Measurements from ENCODE around the gene CD164. TPM values are rescaled to one million over a fixed set of nuclear protein-coding genes. Genes with fewer than 3 reads are reported as not detected.
"Not testable (repeated sequence)": the region's sequence is repeated elsewhere in the genome, so short reads cannot be mapped to it uniquely, and the experiment has no call there.

CD164 gene
- total RNA-seq, 2 experiments from 2014 or later: 236 to 249 TPM

DNA sequence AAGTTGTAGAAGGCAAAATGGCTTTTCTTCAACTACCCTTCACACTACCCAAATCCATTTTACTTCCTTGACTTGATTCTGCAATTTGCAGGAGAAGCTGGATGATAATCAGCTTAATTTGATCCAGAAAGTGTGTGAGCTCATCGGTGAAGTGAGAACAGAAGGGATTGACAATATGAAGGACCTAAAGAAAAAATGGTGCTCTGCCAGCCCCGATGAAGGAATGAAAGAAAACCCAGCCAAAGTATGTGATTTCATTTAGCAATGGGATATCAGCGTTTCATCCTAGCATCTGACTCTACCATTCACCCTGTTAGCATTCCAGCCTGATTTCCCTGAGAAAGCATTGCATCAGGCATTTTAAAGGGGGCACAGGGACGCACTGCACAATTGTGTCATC lies 41.5 kb downstream of the CD164 start:
- no peaks in the 10 kb centered on the region for H3K9me3 Mint-ChIP-seq (ENCODE audit: insufficient read depth)
- no peaks in the 10 kb centered on the region for H3K27me3 Mint-ChIP-seq (ENCODE audit: low read depth)
- POLR2A ChIA-PET: no interaction called here
- H3K36me3 Mint-ChIP-seq (ENCODE audit: low read depth): no peaks in the 10 kb centered on the region
- ATAC-seq: no peak
- no peak overlapping the region for H3K4me3 Mint-ChIP-seq
- DNase-seq: no peak
- CTCF ChIA-PET: interaction anchor here (1.0 kb wide), 1 partner anchor 11 kb away, joined by 3 read pairs; no protein-coding TSS in a partner anchor
- no peaks in the 10 kb centered on the region for H3K4me1 Mint-ChIP-seq (ENCODE audit: low read depth)
- no peak overlapping the region for H3K27ac Mint-ChIP-seq

DNA sequence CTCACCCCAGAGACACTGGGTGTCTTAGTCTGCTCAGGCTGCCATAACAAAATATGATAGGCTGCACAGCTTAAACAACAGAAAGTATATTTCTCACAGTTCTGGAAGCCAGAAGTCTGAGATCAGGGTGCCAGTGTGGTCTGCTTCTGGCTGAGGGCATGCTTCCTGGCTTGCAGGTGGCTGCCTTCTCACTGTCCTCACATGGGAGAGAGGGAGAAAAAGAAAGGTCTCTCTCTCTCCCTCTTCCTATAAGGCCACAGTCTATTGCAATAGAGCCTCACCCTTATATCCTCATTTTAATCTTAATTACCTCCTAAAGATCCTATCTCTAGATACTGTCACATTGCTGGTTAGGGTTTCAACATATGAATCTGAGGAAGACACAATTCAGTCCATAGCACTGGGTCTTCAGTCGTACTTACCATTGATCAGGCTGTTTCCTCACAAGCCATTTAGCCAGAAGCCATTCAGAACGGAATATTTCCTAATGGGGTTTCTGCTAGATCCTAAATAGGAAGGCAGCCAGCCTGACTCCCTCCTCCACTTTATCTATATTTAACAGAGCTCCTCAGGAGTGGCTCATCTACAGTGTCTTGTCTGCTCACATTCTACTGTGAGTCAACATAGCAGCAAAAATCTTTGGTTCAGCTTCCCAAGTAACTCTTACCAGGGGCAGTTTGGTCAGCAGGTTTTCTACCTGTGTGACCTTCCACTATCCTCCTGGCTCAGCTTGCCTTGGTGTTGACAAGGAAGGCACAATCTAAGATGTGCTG lies 42.2 kb downstream of the CD164 start:
- DNase-seq (no peak), ATAC-seq (no peak)
- H3K4me3 Mint-ChIP-seq: no peak overlapping the region
- H3K9me3 Mint-ChIP-seq (ENCODE audit: insufficient read depth): no peaks in the 10 kb centered on the region
- ChIA-PET CTCF (interaction anchor here (1.0 kb wide), 1 partner anchor 12 kb away, joined by 3 read pairs; no protein-coding TSS in a partner anchor), POLR2A (interaction anchor here (0.8 kb wide), 1 partner anchor 10 kb away, joined by 3 read pairs; no protein-coding TSS in a partner anchor)
- H3K36me3 Mint-ChIP-seq (ENCODE audit: low read depth): no peaks in the 10 kb centered on the region
- no peaks in the 10 kb centered on the region for H3K27me3 Mint-ChIP-seq (ENCODE audit: low read depth)
- H3K27ac Mint-ChIP-seq: no peak overlapping the region
- H3K4me1 Mint-ChIP-seq (ENCODE audit: low read depth): no peaks in the 10 kb centered on the region

DNA sequence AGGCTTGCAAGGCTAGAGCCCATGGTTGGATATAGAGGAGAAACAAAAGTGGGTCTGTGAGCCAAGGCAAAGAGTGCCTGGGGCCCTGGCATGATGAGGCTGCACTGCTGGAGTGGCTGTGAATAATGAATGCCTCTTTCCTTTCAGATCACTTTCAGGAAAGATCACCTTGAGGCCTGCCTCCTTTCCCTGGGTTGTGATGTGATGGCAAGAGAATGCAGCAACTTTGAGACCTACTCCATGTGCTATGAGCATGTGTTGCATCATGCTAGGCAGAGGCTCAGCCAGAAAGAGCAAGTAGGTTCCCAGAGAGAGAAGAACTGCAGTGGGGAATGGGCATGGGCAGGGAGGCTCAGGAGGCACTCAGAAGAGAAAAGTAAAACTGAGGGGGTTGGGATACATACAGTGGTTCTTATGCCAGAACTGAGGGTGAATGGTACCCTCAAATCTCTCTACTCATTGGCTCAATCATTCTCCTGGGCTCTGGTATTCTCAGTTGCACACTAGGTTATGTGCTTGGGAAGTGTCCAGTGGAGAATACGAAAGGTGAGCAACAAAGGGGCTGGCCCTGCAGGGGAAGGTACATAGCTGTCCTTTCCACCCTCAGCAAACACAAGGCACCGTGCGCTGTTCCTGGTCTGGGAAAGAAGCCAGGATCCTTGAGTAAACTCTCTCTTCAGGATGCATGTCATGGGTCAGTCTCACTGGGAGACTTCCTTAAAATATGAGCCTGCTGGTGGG lies 45.9 kb downstream of the CD164 start:
- no peak for DNase-seq
- Mint-ChIP-seq H3K27me3 (ENCODE audit: low read depth) (no peaks in the 10 kb centered on the region), H3K27ac (no peak overlapping the region), H3K4me3 (no peak overlapping the region), H3K36me3 (ENCODE audit: low read depth) (no peaks in the 10 kb centered on the region), H3K4me1 (ENCODE audit: low read depth) (peaks cover 9% of the 10 kb centered on the region), H3K9me3 (ENCODE audit: insufficient read depth) (no peaks in the 10 kb centered on the region)
- ATAC-seq: no peak
- ChIA-PET CTCF (no interaction called here), POLR2A (no interaction called here)

DNA sequence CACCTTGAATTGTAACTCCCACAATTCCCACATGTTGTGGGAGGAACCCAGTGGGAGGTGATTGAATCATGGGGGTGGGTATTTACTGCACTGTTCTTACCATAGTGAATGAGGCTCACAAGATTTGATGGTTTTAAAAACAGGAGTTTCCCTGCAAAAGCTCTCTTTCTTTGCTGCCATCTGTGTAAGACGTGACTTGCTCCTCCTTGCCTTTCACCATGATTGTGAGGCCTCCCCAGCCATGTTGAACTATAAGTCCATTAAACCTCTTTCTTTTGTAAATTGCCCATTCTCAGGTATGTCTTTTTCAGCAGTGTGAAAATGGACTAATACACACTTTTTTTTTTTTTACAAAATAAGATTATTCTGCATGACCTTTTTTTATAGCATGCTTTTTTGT lies 48.4 kb downstream of the CD164 start:
- H3K9me3 Mint-ChIP-seq (ENCODE audit: insufficient read depth); H3K27ac Mint-ChIP-seq; H3K27me3 Mint-ChIP-seq (ENCODE audit: low read depth); ATAC-seq; H3K4me3 Mint-ChIP-seq; H3K36me3 Mint-ChIP-seq (ENCODE audit: low read depth); POLR2A ChIA-PET; DNase-seq: not testable (repeated sequence)
- H3K4me1 Mint-ChIP-seq (ENCODE audit: low read depth): peaks cover 13% of the 10 kb centered on the region
- CTCF ChIA-PET: interaction anchor here (0.6 kb wide), 1 partner anchor 145 kb away, joined by 3 read pairs; no protein-coding TSS in a partner anchor

DNA sequence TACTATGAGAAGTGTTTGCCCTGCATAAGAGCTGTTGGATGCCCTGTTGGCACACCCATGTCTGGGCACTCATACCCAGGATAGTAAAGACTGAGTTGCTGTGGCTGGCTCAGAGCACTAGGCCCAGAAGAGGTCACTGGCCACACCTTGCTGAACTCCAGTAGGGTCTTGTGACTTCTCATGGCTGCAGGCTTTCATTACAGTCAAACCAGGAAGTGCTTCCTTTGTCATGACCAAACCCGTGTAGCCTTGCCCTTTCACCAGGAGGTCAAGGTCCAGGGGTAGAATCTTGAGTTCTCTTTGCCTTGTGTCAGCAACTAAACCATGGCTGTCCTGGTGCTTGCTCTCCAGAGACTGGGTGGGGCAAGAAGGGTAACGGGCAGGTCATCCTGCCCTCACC lies 49.5 kb downstream of the CD164 start:
- no peak overlapping the region for H3K4me3 Mint-ChIP-seq
- H3K4me1 Mint-ChIP-seq (ENCODE audit: low read depth): peaks cover 13% of the 10 kb centered on the region
- peaks cover 2% of the 10 kb centered on the region for H3K27me3 Mint-ChIP-seq (ENCODE audit: low read depth)
- no peak overlapping the region for H3K27ac Mint-ChIP-seq
- DNase-seq: no peak
- POLR2A ChIA-PET: no interaction called here
- no peaks in the 10 kb centered on the region for H3K36me3 Mint-ChIP-seq (ENCODE audit: low read depth)
- H3K9me3 Mint-ChIP-seq (ENCODE audit: insufficient read depth): no peaks in the 10 kb centered on the region
- CTCF ChIA-PET: no interaction called here
- ATAC-seq: no peak

DNA sequence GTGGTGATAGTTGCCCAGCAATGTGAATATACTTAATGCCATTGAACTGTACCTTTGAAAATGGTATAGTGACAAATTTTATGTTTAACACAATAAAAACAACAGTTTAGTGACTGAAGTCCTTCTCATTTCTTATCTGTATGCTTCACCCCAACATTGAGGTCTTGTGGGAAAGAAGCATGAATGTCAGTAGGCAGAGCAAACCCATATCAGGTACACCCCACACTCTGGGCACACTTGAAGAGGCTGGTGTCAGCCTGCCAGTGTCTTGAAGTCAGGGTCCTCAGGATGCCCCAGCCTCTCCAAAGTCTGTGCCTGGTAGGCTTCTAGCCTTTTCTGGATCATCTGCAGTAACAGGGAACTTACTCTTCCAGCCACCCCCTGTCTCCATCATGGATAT lies 51.2 kb downstream of the CD164 start:
- ATAC-seq: no peak
- ChIA-PET CTCF (no interaction called here), POLR2A (no interaction called here)
- Mint-ChIP-seq H3K9me3 (ENCODE audit: insufficient read depth) (no peaks in the 10 kb centered on the region), H3K4me3 (no peak overlapping the region), H3K27me3 (ENCODE audit: low read depth) (peaks cover 2% of the 10 kb centered on the region), H3K36me3 (ENCODE audit: low read depth) (no peaks in the 10 kb centered on the region), H3K27ac (no peak overlapping the region), H3K4me1 (ENCODE audit: low read depth) (peaks cover 13% of the 10 kb centered on the region)
- DNase-seq: no peak

DNA sequence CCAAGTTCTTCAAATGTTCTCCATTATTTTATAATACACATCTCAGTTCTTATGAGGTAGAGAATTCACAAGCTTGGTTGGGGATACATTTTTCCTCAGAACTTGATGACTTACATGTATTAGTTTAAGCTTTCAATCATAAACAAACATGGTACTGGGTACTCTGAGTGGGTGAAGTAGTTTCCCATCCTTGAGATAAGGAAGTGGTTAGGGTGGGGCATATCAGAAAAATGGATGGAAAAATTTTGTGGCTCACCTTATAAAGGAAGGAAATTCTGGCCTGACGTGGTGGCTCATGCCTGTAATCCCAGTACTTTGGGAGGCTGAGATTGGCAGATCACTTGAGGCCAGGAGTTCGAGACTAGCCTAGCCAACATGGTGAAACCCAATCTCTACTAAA lies 52.0 kb downstream of the CD164 start:
- ATAC-seq (no peak), DNase-seq (no peak)
- Mint-ChIP-seq H3K4me1 (ENCODE audit: low read depth) (peaks cover 13% of the 10 kb centered on the region), H3K36me3 (ENCODE audit: low read depth) (no peaks in the 10 kb centered on the region), H3K27me3 (ENCODE audit: low read depth) (peaks cover 2% of the 10 kb centered on the region), H3K4me3 (no peak overlapping the region), H3K9me3 (ENCODE audit: insufficient read depth) (no peaks in the 10 kb centered on the region), H3K27ac (no peak overlapping the region)
- ChIA-PET POLR2A (no interaction called here), CTCF (interaction anchor here (1.3 kb wide), 1 partner anchor 53 kb away, joined by 4 read pairs; no protein-coding TSS in a partner anchor)

DNA sequence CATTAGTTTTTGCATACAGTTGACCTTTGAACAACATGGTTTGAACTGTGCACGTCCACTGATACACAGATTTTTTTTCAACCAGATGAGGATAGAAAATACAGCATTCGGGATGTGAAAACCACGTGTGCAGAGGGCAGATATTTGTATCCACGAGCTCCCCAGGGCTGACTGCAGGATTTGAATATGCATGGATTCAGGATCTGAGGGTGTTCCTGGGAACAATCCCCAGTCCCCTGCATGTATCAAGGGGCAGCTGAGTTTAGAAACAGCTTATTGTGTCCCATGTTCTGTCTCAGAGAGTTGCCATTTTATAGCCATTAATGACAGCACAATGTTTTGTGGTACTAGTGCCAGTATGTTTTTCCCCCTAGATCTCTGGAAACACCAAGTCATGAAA lies 53.6 kb downstream of the CD164 start:
- Mint-ChIP-seq H3K27ac (no peak overlapping the region), H3K27me3 (ENCODE audit: low read depth) (peaks cover 2% of the 10 kb centered on the region), H3K4me1 (ENCODE audit: low read depth) (peaks cover 13% of the 10 kb centered on the region), H3K9me3 (ENCODE audit: insufficient read depth) (no peaks in the 10 kb centered on the region), H3K4me3 (no peak overlapping the region), H3K36me3 (ENCODE audit: low read depth) (no peaks in the 10 kb centered on the region)
- CTCF ChIA-PET: no interaction called here
- no peak for DNase-seq
- ATAC-seq: no peak
- POLR2A ChIA-PET: no interaction called here

DNA sequence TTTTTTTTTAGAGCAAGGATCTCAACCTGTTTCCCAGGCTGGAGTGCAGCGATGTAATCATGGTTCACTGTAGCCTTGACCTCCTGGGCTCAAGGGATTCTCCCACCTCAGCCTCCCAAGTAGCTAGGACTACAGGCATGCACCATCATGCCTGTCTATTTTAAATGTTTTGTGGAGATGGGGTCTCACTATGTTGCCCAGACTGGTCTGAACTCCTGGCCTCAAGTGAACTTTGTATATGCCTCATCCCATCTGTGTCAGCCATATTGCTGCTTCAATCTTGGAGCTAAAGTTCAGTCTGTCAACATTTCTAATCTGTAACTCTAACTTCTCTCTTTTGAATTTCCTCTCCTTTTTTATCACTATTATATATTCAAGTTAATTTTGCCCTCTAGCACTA lies 54.3 kb downstream of the CD164 start:
- DNase-seq (no peak), ATAC-seq (no peak)
- POLR2A ChIA-PET: no interaction called here
- Mint-ChIP-seq H3K9me3 (ENCODE audit: insufficient read depth) (no peaks in the 10 kb centered on the region), H3K27me3 (ENCODE audit: low read depth) (peaks cover 2% of the 10 kb centered on the region), H3K4me1 (ENCODE audit: low read depth) (peaks cover 16% of the 10 kb centered on the region), H3K4me3 (no peak overlapping the region), H3K36me3 (ENCODE audit: low read depth) (no peaks in the 10 kb centered on the region), H3K27ac (no peak overlapping the region)
- CTCF ChIA-PET: no interaction called here

DNA sequence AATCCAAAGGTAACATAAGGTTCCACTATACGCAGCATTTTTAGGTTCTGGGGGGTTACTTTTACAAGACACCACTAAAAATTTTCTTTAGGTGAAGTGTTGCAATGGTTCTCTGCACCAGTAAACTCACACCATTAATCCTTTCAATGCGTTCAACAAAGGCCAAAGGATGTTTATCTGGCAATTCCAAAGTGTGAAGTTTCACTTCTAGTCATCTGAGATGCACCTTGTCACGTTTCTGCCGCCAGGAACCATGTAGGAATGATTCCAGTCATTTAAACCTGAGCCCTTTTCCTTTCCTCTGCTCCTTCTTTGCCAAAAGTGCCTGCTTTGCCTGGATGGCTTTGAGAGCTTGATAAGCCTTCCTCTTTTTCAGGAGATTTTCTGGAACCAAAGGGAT lies 54.8 kb downstream of the CD164 start:
- H3K9me3 Mint-ChIP-seq (ENCODE audit: insufficient read depth): no peaks in the 10 kb centered on the region
- DNase-seq (no peak), ATAC-seq (no peak)
- H3K36me3 Mint-ChIP-seq (ENCODE audit: low read depth): no peaks in the 10 kb centered on the region
- H3K27ac Mint-ChIP-seq: no peak overlapping the region
- POLR2A ChIA-PET: no interaction called here
- peaks cover 2% of the 10 kb centered on the region for H3K27me3 Mint-ChIP-seq (ENCODE audit: low read depth)
- no peak overlapping the region for H3K4me3 Mint-ChIP-seq
- CTCF ChIA-PET: no interaction called here
- H3K4me1 Mint-ChIP-seq (ENCODE audit: low read depth): peaks cover 16% of the 10 kb centered on the region

DNA sequence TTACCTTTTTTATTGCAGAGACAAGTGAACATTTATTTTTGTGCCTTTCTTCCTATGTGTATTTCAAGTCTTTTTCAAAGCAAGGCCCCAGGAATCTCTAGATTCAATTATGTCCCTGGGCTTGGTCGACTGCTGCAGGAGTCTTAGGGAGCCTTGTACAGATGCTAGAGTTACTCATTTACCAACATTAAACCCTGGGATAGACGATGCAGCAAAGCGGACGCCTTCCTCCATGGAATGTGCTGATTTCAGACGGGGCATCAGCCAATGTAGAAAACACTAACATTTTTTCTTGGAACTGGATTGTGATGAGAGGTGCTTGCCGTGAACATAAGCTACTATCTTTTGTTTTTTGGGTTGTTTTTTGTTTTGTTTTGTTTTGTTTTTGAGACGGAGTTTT lies 55.9 kb downstream of the CD164 start:
- DNase-seq (no peak), ATAC-seq (no peak)
- Mint-ChIP-seq H3K4me1 (ENCODE audit: low read depth) (peaks cover 17% of the 10 kb centered on the region), H3K27me3 (ENCODE audit: low read depth) (peaks cover 2% of the 10 kb centered on the region), H3K36me3 (ENCODE audit: low read depth) (no peaks in the 10 kb centered on the region), H3K4me3 (no peak overlapping the region), H3K9me3 (ENCODE audit: insufficient read depth) (no peaks in the 10 kb centered on the region), H3K27ac (no peak overlapping the region)
- CTCF ChIA-PET: no interaction called here
- POLR2A ChIA-PET: no interaction called here

DNA sequence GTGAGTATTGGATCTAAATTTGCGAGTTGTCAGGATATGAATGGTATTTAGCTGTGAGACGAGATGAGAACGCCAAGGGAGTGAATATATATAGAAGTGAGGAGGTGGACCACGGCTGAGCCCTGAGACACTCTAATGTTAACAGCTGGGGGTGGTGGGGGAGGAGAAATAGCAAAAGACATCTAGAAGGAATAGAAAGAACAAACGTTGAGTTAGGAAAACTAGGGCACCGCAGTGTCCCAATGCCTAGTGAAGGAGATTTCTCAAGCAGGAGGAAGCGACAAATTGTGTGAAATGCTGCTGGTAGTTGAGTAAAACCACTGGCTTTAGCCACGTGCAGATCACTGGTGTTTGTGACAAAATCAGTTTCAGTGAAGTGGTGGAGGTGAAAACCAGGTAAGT lies 56.9 kb downstream of the CD164 start:
- peaks cover 16% of the 10 kb centered on the region for H3K4me1 Mint-ChIP-seq (ENCODE audit: low read depth)
- no peak overlapping the region for H3K4me3 Mint-ChIP-seq
- DNase-seq (no peak), ATAC-seq (no peak)
- H3K27ac Mint-ChIP-seq: no peak overlapping the region
- CTCF ChIA-PET: no interaction called here
- POLR2A ChIA-PET: no interaction called here
- H3K36me3 Mint-ChIP-seq (ENCODE audit: low read depth): no peaks in the 10 kb centered on the region
- no peaks in the 10 kb centered on the region for H3K9me3 Mint-ChIP-seq (ENCODE audit: insufficient read depth)
- peaks cover 2% of the 10 kb centered on the region for H3K27me3 Mint-ChIP-seq (ENCODE audit: low read depth)
